Esophagus (tissue), 2 donors: ENCODE results near the gene PCNX2. TPM values are rescaled to one million over a fixed set of nuclear protein-coding genes. Genes with fewer than 3 reads are reported as not detected.

ENCODE experiments used
- H3K27ac ChIP-seq, 2 donors: one replicate each; pipeline ENCODE4 v1.5.1; 2013; ENCODE audit warnings: low read depth in 2 of 2, mild to moderate bottlenecking in 2 of 2, inconsistent platforms in 1 of 2, low read length in 1 of 2, moderate library complexity in 1 of 2
- H3K27me3 ChIP-seq, 2 donors: one replicate each; pipeline ENCODE4 v1.6.1; 2013; ENCODE audit warnings: low read length in 2 of 2, control low read depth in 1 of 2, mild to moderate bottlenecking in 1 of 2; ENCODE audit not compliant: insufficient read depth in 2 of 2, control insufficient read depth in 1 of 2
- H3K36me3 ChIP-seq, 2 donors: one replicate each; pipeline ENCODE4 v1.6.1; 2013; ENCODE audit warnings: low read length in 1 of 2; ENCODE audit not compliant: control insufficient read depth in 2 of 2, insufficient read depth in 2 of 2
- H3K4me1 ChIP-seq, 2 donors: one replicate each; pipeline ENCODE4 v1.6.1; 2013; ENCODE audit warnings: low read length in 1 of 2; ENCODE audit not compliant: control insufficient read depth in 2 of 2, insufficient read depth in 2 of 2
- H3K4me3 ChIP-seq, 2 donors: one replicate each; pipeline ENCODE4 v1.5.1; 2013; ENCODE audit warnings: low read length in 2 of 2, mild to moderate bottlenecking in 2 of 2, low read depth in 1 of 2, moderate library complexity in 1 of 2
- H3K9me3 ChIP-seq, 2 donors: one replicate each; pipeline ENCODE4 v1.6.1; 2013; ENCODE audit warnings: mild to moderate bottlenecking in 2 of 2, low read depth in 1 of 2, low read length in 1 of 2, moderate library complexity in 1 of 2; ENCODE audit not compliant: control insufficient read depth in 2 of 2, insufficient read depth in 1 of 2
- WGBS, 2 donors: extraction: QIAGEN DNeasy Blood & Tissue Kit; methylation state at CpG; one replicate each; pipeline ENCODE4 v1.1.7; 2013; 5-methylcytosine and 5-hydroxymethylcytosine counted together
- polyA plus RNA-seq, 2 donors: library from polyadenylated mRNA; stranded (reverse); fragments of 200-250 nt; gene quantifications; one replicate each; pipeline ENCODE4 v1.2.3, GENCODE V29; 2013
- donor health status: healthy with polysubstance abuse.
- donor health status: Bipolar disorder and iron deficiency.

Gene PCNX2
- polyA plus RNA-seq, 2 donors: 3.2 to 4.3 TPM

GRCh38 chr1:232993555-232993954, 302.0 kb downstream of the PCNX2 start:
- Histone ChIP-seq H3K4me1 (no peaks in the 10 kb centered on the region), H3K27me3 (no peaks in the 10 kb centered on the region), H3K27ac (no peak overlapping the region), H3K36me3 (peaks cover 6 to 9% of the 10 kb centered on the region in 2 donors), H3K4me3 (no peak overlapping the region), H3K9me3 (peaks cover 0 to 6% of the 10 kb centered on the region in 2 donors)
- WGBS, 2 donors: 97 to 98% methylated on average over 3 of the region's 3 CpGs

- Histone ChIP-seq H3K27ac (no peak overlapping the region), H3K36me3 (peaks cover 0 to under 1% of the 10 kb centered on the region in 2 donors), H3K9me3 (peaks cover 0 to 6% of the 10 kb centered on the region in 2 donors), H3K4me3 (no peak overlapping the region), H3K27me3 (no peaks in the 10 kb centered on the region), H3K4me1 (no peaks in the 10 kb centered on the region)
- WGBS, 2 donors: 89 to 90% methylated on average over 3 of the region's 3 CpGs
Measured at GRCh38 chr1:232992227-232992626, 303.3 kb downstream of the PCNX2 start.

GRCh38 chr1:232991238-232991637, 304.3 kb downstream of the PCNX2 start:
- 87 to 88% methylated on average over 7 of the region's 7 CpGs for WGBS, 2 donors
- H3K36me3 ChIP-seq: peaks cover 0 to 2% of the 10 kb centered on the region in 2 donors
- H3K27me3 ChIP-seq: no peaks in the 10 kb centered on the region
- no peak overlapping the region for H3K27ac ChIP-seq
- no peaks in the 10 kb centered on the region for H3K4me1 ChIP-seq
- H3K4me3 ChIP-seq: no peak overlapping the region
- H3K9me3 ChIP-seq: peaks cover 0 to 6% of the 10 kb centered on the region in 2 donors

- H3K9me3 ChIP-seq: peaks cover 0 to 6% of the 10 kb centered on the region in 2 donors
- no peaks in the 10 kb centered on the region for H3K4me1 ChIP-seq
- 90 to 92% methylated on average over 20 of the region's 20 CpGs for WGBS, 2 donors
- H3K27me3 ChIP-seq: no peaks in the 10 kb centered on the region
- H3K4me3 ChIP-seq: no peak overlapping the region
- H3K36me3 ChIP-seq: peaks cover 0 to 4% of the 10 kb centered on the region in 2 donors
- no peak overlapping the region for H3K27ac ChIP-seq
Measured at GRCh38 chr1:232990176-232991128, 305.1 kb downstream of the PCNX2 start.

GRCh38 chr1:232988572-232989040, 306.9 kb downstream of the PCNX2 start:
- H3K4me3 ChIP-seq: no peak overlapping the region
- H3K9me3 ChIP-seq: peaks cover 0 to 3% of the 10 kb centered on the region in 2 donors
- peaks cover 0 to 10% of the 10 kb centered on the region in 2 donors for H3K36me3 ChIP-seq
- WGBS, 2 donors: 75% methylated on average over 8 of the region's 8 CpGs
- H3K4me1 ChIP-seq: no peaks in the 10 kb centered on the region
- no peaks in the 10 kb centered on the region for H3K27me3 ChIP-seq
- no peak overlapping the region for H3K27ac ChIP-seq

GRCh38 chr1:232987774-232988140, 307.8 kb downstream of the PCNX2 start:
- WGBS, 2 donors: 86% methylated on average over 13 of the region's 13 CpGs
- no peak overlapping the region for H3K27ac ChIP-seq
- H3K4me3 ChIP-seq: no peak overlapping the region
- H3K9me3 ChIP-seq: peaks cover 0 to 2% of the 10 kb centered on the region in 2 donors
- peaks cover 0 to 10% of the 10 kb centered on the region in 2 donors for H3K36me3 ChIP-seq
- H3K4me1 ChIP-seq: no peaks in the 10 kb centered on the region
- no peaks in the 10 kb centered on the region for H3K27me3 ChIP-seq

GRCh38 chr1:232987046-232987773, 308.3 kb downstream of the PCNX2 start:
- peaks cover 0 to 10% of the 10 kb centered on the region in 2 donors for H3K36me3 ChIP-seq
- 91 to 92% methylated on average over 11 of the region's 11 CpGs for WGBS, 2 donors
- H3K9me3 ChIP-seq: peaks cover 0 to 2% of the 10 kb centered on the region in 2 donors
- no peaks in the 10 kb centered on the region for H3K27me3 ChIP-seq
- no peaks in the 10 kb centered on the region for H3K4me1 ChIP-seq
- H3K4me3 ChIP-seq: no peak overlapping the region
- H3K27ac ChIP-seq: no peak overlapping the region

GRCh38 chr1:232986527-232986922, 309.0 kb downstream of the PCNX2 start:
- no peak overlapping the region for H3K27ac ChIP-seq
- H3K9me3 ChIP-seq: peaks cover 0 to 2% of the 10 kb centered on the region in 2 donors
- WGBS, 2 donors: 96 to 97% methylated on average over 5 of the region's 5 CpGs
- no peak overlapping the region for H3K4me3 ChIP-seq
- no peaks in the 10 kb centered on the region for H3K27me3 ChIP-seq
- no peaks in the 10 kb centered on the region for H3K4me1 ChIP-seq
- peaks cover 0 to 10% of the 10 kb centered on the region in 2 donors for H3K36me3 ChIP-seq

- Histone ChIP-seq H3K27me3 (no peaks in the 10 kb centered on the region), H3K4me3 (no peak overlapping the region), H3K36me3 (peaks cover 0 to 10% of the 10 kb centered on the region in 2 donors), H3K9me3 (peaks cover 0 to 2% of the 10 kb centered on the region in 2 donors), H3K27ac (no peak overlapping the region), H3K4me1 (no peaks in the 10 kb centered on the region)
- 91 to 95% methylated on average over 31 of the region's 31 CpGs for WGBS, 2 donors
Measured at GRCh38 chr1:232985882-232986526, 309.5 kb downstream of the PCNX2 start.
